ENCODE results near the gene OSER1. TPM values are rescaled to one million over a fixed set of nuclear protein-coding genes. Genes with fewer than 3 reads are reported as not detected.

OSER1 gene
- total RNA-seq, 1 experiment from 2014 or later: 79.7 TPM

GRCh38 chr20:44170816-44171410, 39.7 kb downstream of the OSER1 start:
- Mint-ChIP-seq H3K27me3 (ENCODE audit: insufficient read depth, unreplicated experiment) (no peaks in the 10 kb centered on the region), H3K4me3 (ENCODE audit: unreplicated experiment) (no peak overlapping the region), H3K9me3 (ENCODE audit: unreplicated experiment) (no peaks in the 10 kb centered on the region), H3K36me3 (ENCODE audit: insufficient read depth, unreplicated experiment) (no peaks in the 10 kb centered on the region), H3K4me1 (ENCODE audit: low read depth, unreplicated experiment) (peaks cover 3% of the 10 kb centered on the region), H3K27ac (ENCODE audit: unreplicated experiment) (no peak overlapping the region)
- H3K9me3 ChIP-seq: no peaks in the 10 kb centered on the region
- TF ChIP-seq CTCF (IDR thresholded peaks at IDR 0.05; ENCODE audit: insufficient read depth in 1 of 2, low read depth in 1 of 2, low read length in 1 of 2, severe bottlenecking in 1 of 2, unreplicated experiment in 1 of 2): no peak
- H3K36me3 ChIP-seq (ENCODE audit: control insufficient read depth, insufficient read depth, low read length): no peaks in the 10 kb centered on the region
- ChIA-PET CTCF (interaction anchor here (1.4 kb wide), 1 partner anchor 19 kb away, joined by 3 read pairs; no protein-coding TSS in a partner anchor), POLR2A (no interaction called here)
- no TSS peak for BruUV-seq (replicated peaks)
- intact Hi-C loops (cut with micrococcal nuclease; ENCODE audit: unreplicated experiment): no loop called here
- H3K4me3 ChIP-seq (ENCODE audit: low read depth, low read length): no peak overlapping the region
- H3K4me1 ChIP-seq: 0 out of 2 replicates have a peak, but pooled peaks cover 9% of the 10 kb centered on the region
- DNase-seq: no peak
- no peaks in the 10 kb centered on the region for H3K27me3 ChIP-seq (replicated peaks; ENCODE audit: control insufficient read depth, insufficient read depth, low read length)

- no TSS peak for BruUV-seq (replicated peaks)
- H3K4me3 Mint-ChIP-seq (ENCODE audit: unreplicated experiment): no peak overlapping the region
- ChIA-PET POLR2A (no interaction called here), CTCF (interaction anchor here (2.8 kb wide), 1 partner anchor 21 kb away, joined by 25 read pairs; no protein-coding TSS in a partner anchor)
- TF ChIP-seq CTCF (IDR thresholded peaks at IDR 0.05; ENCODE audit: insufficient read depth in 1 of 2, low read depth in 1 of 2, low read length in 1 of 2, severe bottlenecking in 1 of 2, unreplicated experiment in 1 of 2): no peak
- no peak overlapping the region for H3K27ac Mint-ChIP-seq (ENCODE audit: unreplicated experiment)
- Histone ChIP-seq H3K4me1 (0 out of 2 replicates have a peak, but pooled peaks cover 11% of the 10 kb centered on the region), H3K4me3 (ENCODE audit: low read depth, low read length) (no peak overlapping the region), H3K27me3 (replicated peaks; ENCODE audit: control insufficient read depth, insufficient read depth, low read length) (no peaks in the 10 kb centered on the region), H3K9me3 (no peaks in the 10 kb centered on the region), H3K36me3 (ENCODE audit: control insufficient read depth, insufficient read depth, low read length) (no peaks in the 10 kb centered on the region)
- H3K36me3 Mint-ChIP-seq (ENCODE audit: insufficient read depth, unreplicated experiment): peaks cover 4% of the 10 kb centered on the region
- no peaks in the 10 kb centered on the region for H3K27me3 Mint-ChIP-seq (ENCODE audit: insufficient read depth, unreplicated experiment)
- no peaks in the 10 kb centered on the region for H3K9me3 Mint-ChIP-seq (ENCODE audit: unreplicated experiment)
- no peak for DNase-seq
- intact Hi-C loops (cut with micrococcal nuclease; ENCODE audit: unreplicated experiment): no loop called here
- peaks cover 10% of the 10 kb centered on the region for H3K4me1 Mint-ChIP-seq (ENCODE audit: low read depth, unreplicated experiment)
These were observed 42.8 kb downstream of the OSER1 start for GRCh38 chr20:44167736-44168135.

GRCh38 chr20:44166477-44166876, 44.1 kb downstream of the OSER1 start:
- H3K27me3 ChIP-seq (replicated peaks; ENCODE audit: control insufficient read depth, insufficient read depth, low read length): no peaks in the 10 kb centered on the region
- POLR2A ChIA-PET: no interaction called here
- no peak overlapping the region for H3K4me3 ChIP-seq (ENCODE audit: low read depth, low read length)
- CTCF ChIA-PET: interaction anchor here (1.2 to 2.8 kb wide), 2 partner anchors 23 to 50 kb away, joined by 5 to 25 read pairs; no protein-coding TSS in a partner anchor
- no peak for DNase-seq
- H3K27ac Mint-ChIP-seq (ENCODE audit: unreplicated experiment): no peak overlapping the region
- intact Hi-C loops (cut with micrococcal nuclease; ENCODE audit: unreplicated experiment): no loop called here
- peaks cover 10% of the 10 kb centered on the region for H3K4me1 Mint-ChIP-seq (ENCODE audit: low read depth, unreplicated experiment)
- H3K4me1 ChIP-seq: 0 out of 2 replicates have a peak, but pooled peaks cover 11% of the 10 kb centered on the region
- H3K36me3 ChIP-seq (ENCODE audit: control insufficient read depth, insufficient read depth, low read length): no peaks in the 10 kb centered on the region
- no TSS peak for BruUV-seq (replicated peaks)
- H3K9me3 ChIP-seq: no peaks in the 10 kb centered on the region
- no peak overlapping the region for H3K4me3 Mint-ChIP-seq (ENCODE audit: unreplicated experiment)
- no peak for TF ChIP-seq CTCF (IDR thresholded peaks at IDR 0.05; ENCODE audit: insufficient read depth in 1 of 2, low read depth in 1 of 2, low read length in 1 of 2, severe bottlenecking in 1 of 2, unreplicated experiment in 1 of 2)
- no peaks in the 10 kb centered on the region for H3K9me3 Mint-ChIP-seq (ENCODE audit: unreplicated experiment)
- no peaks in the 10 kb centered on the region for H3K27me3 Mint-ChIP-seq (ENCODE audit: insufficient read depth, unreplicated experiment)
- peaks cover 4% of the 10 kb centered on the region for H3K36me3 Mint-ChIP-seq (ENCODE audit: insufficient read depth, unreplicated experiment)

Measured in Caco-2 (cell line).